Adipocyte (in vitro differentiated cells): Measurements from ENCODE around the gene RBM48.
"Not testable (repeated sequence)": the region's sequence is repeated elsewhere in the genome, so short reads cannot be mapped to it uniquely, and the experiment has no call there.

Experiments used
- DNase-seq: peaks from one replicate; pipeline ENCODE4 v3.0.0-alpha.2; 2015; ENCODE audit warnings: low read depth
- H3K27me3 ChIP-seq: replicated peaks from 2 replicates; pipeline ENCODE4 v1.7.0; 2013; ENCODE audit warnings: mild to moderate bottlenecking, low read length, moderate library complexity; ENCODE audit not compliant: control insufficient read depth, insufficient read depth
- H3K36me3 ChIP-seq: 2 replicates; pipeline ENCODE4 v1.7.0; 2013; ENCODE audit warnings: low read length, mild to moderate bottlenecking, moderate library complexity; ENCODE audit not compliant: control insufficient read depth, insufficient read depth, severe bottlenecking
- H3K4me1 ChIP-seq: 2 replicates; pipeline ENCODE4 v1.7.0; 2013; ENCODE audit warnings: mild to moderate bottlenecking, low read length, moderate library complexity; ENCODE audit not compliant: control insufficient read depth, insufficient read depth
- H3K4me3 ChIP-seq: 2 replicates; pipeline ENCODE4 v1.7.0; 2013; ENCODE audit warnings: mild to moderate bottlenecking, low read length, moderate library complexity
- H3K9ac ChIP-seq: 2 replicates; pipeline ENCODE4 v1.7.0; 2013; ENCODE audit warnings: mild to moderate bottlenecking, low read length, moderate library complexity
- H3K9me3 ChIP-seq: 2 replicates; pipeline ENCODE4 v1.7.0; 2013; ENCODE audit warnings: mild to moderate bottlenecking, low read length, moderate library complexity; ENCODE audit not compliant: control insufficient read depth

RBM48 gene

GRCh38 chr7:92528188-92528957, at the start of gene RBM48, which contains the start of gene PEX1:
Gene RBM48, plus strand, starts transcription at chr7:92528795. Its CDS starts 19 bp downstream, at chr7:92528814.
Gene PEX1, minus strand, starts transcription at chr7:92528520. Its CDS starts 85 bp downstream, at chr7:92528435.
- peak within 1 kb of the TSS; percentile 94 for H3K9ac ChIP-seq
- H3K9me3 ChIP-seq: no peaks in the 10 kb centered on the region
- H3K27me3 ChIP-seq: no peaks in the 10 kb centered on the region
- peak within 1 kb of the TSS; percentile 97 for H3K4me3 ChIP-seq
- DNase-seq: peak; percentile 100
- peaks cover 22% of the 10 kb centered on the region for H3K36me3 ChIP-seq
- peaks cover 15% of the 10 kb centered on the region for H3K4me1 ChIP-seq

GRCh38 chr7:92479146-92479545, 49.4 kb upstream of the RBM48 start:
- H3K4me1 ChIP-seq, H3K4me3 ChIP-seq, H3K36me3 ChIP-seq, H3K9me3 ChIP-seq, H3K27me3 ChIP-seq, H3K9ac ChIP-seq, DNase-seq: not testable (repeated sequence)

- H3K9ac ChIP-seq, H3K9me3 ChIP-seq: not testable (repeated sequence)
- H3K4me1 ChIP-seq: peaks cover 22% of the 10 kb centered on the region
These were observed 45.0 kb upstream of the RBM48 start for GRCh38 chr7:92483624-92484023.

GRCh38 chr7:92484226-92484625, 44.4 kb upstream of the RBM48 start:
- not testable (repeated sequence) for H3K9me3 ChIP-seq, H3K27me3 ChIP-seq, DNase-seq, H3K4me3 ChIP-seq, H3K9ac ChIP-seq
- peaks cover 22% of the 10 kb centered on the region for H3K4me1 ChIP-seq
- H3K36me3 ChIP-seq: peaks cover 20% of the 10 kb centered on the region

More at GRCh38 chr7:92483624-92484023, 45.0 kb upstream of the RBM48 start:
- not testable (repeated sequence) for H3K4me3 ChIP-seq, DNase-seq, H3K27me3 ChIP-seq
- peaks cover 18% of the 10 kb centered on the region for H3K36me3 ChIP-seq

- Histone ChIP-seq H3K27me3 (no peaks in the 10 kb centered on the region), H3K4me3 (no peak overlapping the region), H3K4me1 (peaks cover 32% of the 10 kb centered on the region), H3K9me3 (no peaks in the 10 kb centered on the region), H3K9ac (peak overlapping the region; percentile 21), H3K36me3 (peaks cover 21% of the 10 kb centered on the region)
- no peak for DNase-seq
These were observed 43.2 kb upstream of the RBM48 start for GRCh38 chr7:92485267-92485892.

GRCh38 chr7:92485974-92486373, 42.6 kb upstream of the RBM48 start:
- peaks cover 23% of the 10 kb centered on the region for H3K36me3 ChIP-seq
- H3K9ac ChIP-seq: no peak overlapping the region
- no peak for DNase-seq
- H3K9me3 ChIP-seq: no peaks in the 10 kb centered on the region
- H3K4me3 ChIP-seq: no peak overlapping the region
- no peaks in the 10 kb centered on the region for H3K27me3 ChIP-seq
- H3K4me1 ChIP-seq: peaks cover 32% of the 10 kb centered on the region

GRCh38 chr7:92487804-92488203, 40.8 kb upstream of the RBM48 start:
- no peaks in the 10 kb centered on the region for H3K27me3 ChIP-seq
- H3K36me3 ChIP-seq: peaks cover 41% of the 10 kb centered on the region
- H3K4me1 ChIP-seq: peaks cover 32% of the 10 kb centered on the region
- no peak overlapping the region for H3K4me3 ChIP-seq
- no peaks in the 10 kb centered on the region for H3K9me3 ChIP-seq
- DNase-seq: no peak
- H3K9ac ChIP-seq: no peak overlapping the region

GRCh38 chr7:92489634-92490033, 39.0 kb upstream of the RBM48 start:
- H3K9ac ChIP-seq: no peak overlapping the region
- no peaks in the 10 kb centered on the region for H3K27me3 ChIP-seq
- peaks cover 32% of the 10 kb centered on the region for H3K4me1 ChIP-seq
- no peak for DNase-seq
- no peaks in the 10 kb centered on the region for H3K9me3 ChIP-seq
- peaks cover 57% of the 10 kb centered on the region for H3K36me3 ChIP-seq
- H3K4me3 ChIP-seq: no peak overlapping the region

GRCh38 chr7:92496876-92497275, 31.7 kb upstream of the RBM48 start:
- Histone ChIP-seq H3K36me3 (peaks cover 72% of the 10 kb centered on the region), H3K4me1 (no peaks in the 10 kb centered on the region), H3K9me3 (no peaks in the 10 kb centered on the region), H3K9ac (no peak overlapping the region), H3K27me3 (no peaks in the 10 kb centered on the region), H3K4me3 (no peak overlapping the region)
- peak; percentile 24 for DNase-seq

- no peak overlapping the region for H3K4me3 ChIP-seq
- no peaks in the 10 kb centered on the region for H3K4me1 ChIP-seq
- no peak overlapping the region for H3K9ac ChIP-seq
- no peak for DNase-seq
- no peaks in the 10 kb centered on the region for H3K9me3 ChIP-seq
- no peaks in the 10 kb centered on the region for H3K27me3 ChIP-seq
- peaks cover 63% of the 10 kb centered on the region for H3K36me3 ChIP-seq
These were observed 30.0 kb upstream of the RBM48 start for GRCh38 chr7:92498557-92498956.

GRCh38 chr7:92503767-92504166, 24.8 kb upstream of the RBM48 start:
- H3K36me3 ChIP-seq: peaks cover 57% of the 10 kb centered on the region
- H3K9ac ChIP-seq: no peak overlapping the region
- no peak for DNase-seq
- H3K27me3 ChIP-seq: no peaks in the 10 kb centered on the region
- H3K9me3 ChIP-seq: no peaks in the 10 kb centered on the region
- no peak overlapping the region for H3K4me3 ChIP-seq
- H3K4me1 ChIP-seq: no peaks in the 10 kb centered on the region
